ENCODE data around the gene MAGEA4.

DNA sequence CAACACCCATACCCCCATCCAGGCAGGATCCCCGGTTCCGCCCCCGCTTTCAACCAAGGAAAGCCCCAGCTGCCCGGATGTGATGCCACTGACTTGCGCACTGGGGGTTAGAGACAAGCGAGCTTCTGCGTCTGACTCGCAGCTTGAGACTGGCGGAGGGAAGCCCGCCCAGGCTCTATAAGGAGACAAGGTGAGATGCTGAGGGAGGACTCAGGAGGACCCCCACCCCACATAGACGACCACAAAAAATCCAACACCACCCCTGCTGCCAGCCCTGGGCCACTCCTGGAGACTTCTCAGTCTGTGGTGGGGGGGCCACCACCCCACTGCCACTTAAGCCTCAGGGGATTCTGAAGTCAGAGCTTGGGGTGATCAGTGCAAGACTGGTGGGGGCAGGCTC is at the start of gene MAGEA4:
- TF ChIP-seq, protein P1, sequence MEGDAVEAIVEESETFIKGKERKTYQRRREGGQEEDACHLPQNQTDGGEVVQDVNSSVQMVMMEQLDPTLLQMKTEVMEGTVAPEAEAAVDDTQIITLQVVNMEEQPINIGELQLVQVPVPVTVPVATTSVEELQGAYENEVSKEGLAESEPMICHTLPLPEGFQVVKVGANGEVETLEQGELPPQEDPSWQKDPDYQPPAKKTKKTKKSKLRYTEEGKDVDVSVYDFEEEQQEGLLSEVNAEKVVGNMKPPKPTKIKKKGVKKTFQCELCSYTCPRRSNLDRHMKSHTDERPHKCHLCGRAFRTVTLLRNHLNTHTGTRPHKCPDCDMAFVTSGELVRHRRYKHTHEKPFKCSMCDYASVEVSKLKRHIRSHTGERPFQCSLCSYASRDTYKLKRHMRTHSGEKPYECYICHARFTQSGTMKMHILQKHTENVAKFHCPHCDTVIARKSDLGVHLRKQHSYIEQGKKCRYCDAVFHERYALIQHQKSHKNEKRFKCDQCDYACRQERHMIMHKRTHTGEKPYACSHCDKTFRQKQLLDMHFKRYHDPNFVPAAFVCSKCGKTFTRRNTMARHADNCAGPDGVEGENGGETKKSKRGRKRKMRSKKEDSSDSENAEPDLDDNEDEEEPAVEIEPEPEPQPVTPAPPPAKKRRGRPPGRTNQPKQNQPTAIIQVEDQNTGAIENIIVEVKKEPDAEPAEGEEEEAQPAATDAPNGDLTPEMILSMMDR (conservative IDR thresholded peaks at IDR 0.05; ENCODE audit: low read length), result no peak
- no peak for TF ChIP-seq EZH2phosphoT487 (IDR thresholded peaks at IDR 0.05; ENCODE audit: borderline replicate concordance, low read depth, low read length)
